Left ventricle myocardium inferior (tissue), 1 donor: ENCODE measurements around the gene MAP1LC3A. TPM values are rescaled to one million over a fixed set of nuclear protein-coding genes. Genes with fewer than 3 reads are reported as not detected.

Experiments used
- DNase-seq: peaks from one replicate; pipeline ENCODE4 v3.0.0-alpha.2; 2020
- H3K27ac ChIP-seq: fragments of 200-600 bp; replicated peaks from 2 replicates; pipeline ENCODE4 v1.8.0; 2021
- H3K27me3 ChIP-seq: fragments of 200-600 bp; 2 replicates; pipeline ENCODE4 v1.8.0; 2021; ENCODE audit warnings: low read depth
- H3K36me3 ChIP-seq: fragments of 200-600 bp; 2 replicates; pipeline ENCODE4 v1.8.0; 2021
- H3K4me1 ChIP-seq: fragments of 200-600 bp; 2 replicates; pipeline ENCODE4 v1.8.0; 2021
- H3K4me3 ChIP-seq: fragments of 200-600 bp; 2 replicates; pipeline ENCODE4 v1.8.0; 2021; ENCODE audit warnings: mild to moderate bottlenecking, moderate library complexity
- H3K9me3 ChIP-seq: fragments of 200-600 bp; replicated peaks from 2 replicates; pipeline ENCODE4 v1.8.0; 2021
- CTCF ChIP-seq: fragments of 200-600 bp; IDR thresholded peaks from 2 replicates; pipeline ENCODE4 v1.8.0; 2021; ENCODE audit warnings: antibody characterized with exemption, mild to moderate bottlenecking, borderline replicate concordance
- intact Hi-C: fragments of 100-400 bp; cut with micrococcal nuclease; formaldehyde crosslinking; loops from one replicate; pipeline ENCODE4 v1.11.0; 2022
- total RNA-seq: library from RNA; stranded (reverse); fragmentation: NEBNext Ultra II Directional; extraction: Animal tissue kit (Norgen Biotek cat#: 25700); gene quantifications from one replicate; pipeline ENCODE4 v1.2.1, GENCODE V29; 2021
- donor health status: DM: no; HTN: yes; CAD: no; lungs with severe emphysema.

MAP1LC3A gene
- total RNA-seq, 1 donor from 2014 or later, result 110 TPM

GRCh38 chr20:34527016-34527415 lies 31.5 kb upstream of the MAP1LC3A start:
- peak overlapping the region; percentile 8 for H3K4me3 ChIP-seq
- peaks cover 96% of the 10 kb centered on the region for H3K4me1 ChIP-seq
- intact Hi-C loops, result no loop called here
- H3K27me3 ChIP-seq, result no peaks in the 10 kb centered on the region
- DNase-seq, result no peak
- peak overlapping the region; percentile 72 for H3K27ac ChIP-seq
- peaks cover 44% of the 10 kb centered on the region for H3K36me3 ChIP-seq
- TF ChIP-seq CTCF, result no peak
- no peaks in the 10 kb centered on the region for H3K9me3 ChIP-seq

GRCh38 chr20:34528921-34529297 lies 29.6 kb upstream of the MAP1LC3A start:
- DNase-seq, result peak; percentile 74

GRCh38 chr20:34529742-34530141 lies 28.8 kb upstream of the MAP1LC3A start:
- H3K27me3 ChIP-seq, result no peaks in the 10 kb centered on the region
- intact Hi-C loops, result no loop called here
- no peak for DNase-seq
- H3K4me3 ChIP-seq, result no peak overlapping the region
- H3K4me1 ChIP-seq, result peaks cover 84% of the 10 kb centered on the region
- H3K9me3 ChIP-seq, result no peaks in the 10 kb centered on the region
- no peak for TF ChIP-seq CTCF
- H3K36me3 ChIP-seq, result peaks cover 70% of the 10 kb centered on the region
- peak overlapping the region; percentile 39 for H3K27ac ChIP-seq

More at GRCh38 chr20:34528921-34529297, 29.6 kb upstream of the MAP1LC3A start:
- Histone ChIP-seq H3K4me1 (peaks cover 92% of the 10 kb centered on the region), H3K4me3 (no peak overlapping the region), H3K27me3 (no peaks in the 10 kb centered on the region), H3K9me3 (no peaks in the 10 kb centered on the region), H3K36me3 (peaks cover 61% of the 10 kb centered on the region), H3K27ac (peak overlapping the region; percentile 39)
- intact Hi-C loops, result no loop called here
- TF ChIP-seq CTCF, result peak; percentile 49

GRCh38 chr20:34530342-34530741 lies 28.2 kb upstream of the MAP1LC3A start:
- no peaks in the 10 kb centered on the region for H3K27me3 ChIP-seq
- peak overlapping the region; percentile 39 for H3K27ac ChIP-seq
- peaks cover 78% of the 10 kb centered on the region for H3K4me1 ChIP-seq
- no peak for TF ChIP-seq CTCF
- H3K36me3 ChIP-seq, result peaks cover 76% of the 10 kb centered on the region
- H3K9me3 ChIP-seq, result no peaks in the 10 kb centered on the region
- intact Hi-C loops, result no loop called here
- DNase-seq, result no peak
- no peak overlapping the region for H3K4me3 ChIP-seq

- H3K4me3 ChIP-seq, result no peak overlapping the region
- no peaks in the 10 kb centered on the region for H3K9me3 ChIP-seq
- no peaks in the 10 kb centered on the region for H3K27me3 ChIP-seq
- no peak overlapping the region for H3K27ac ChIP-seq
- no peak for TF ChIP-seq CTCF
- peaks cover 86% of the 10 kb centered on the region for H3K36me3 ChIP-seq
- DNase-seq, result no peak
- intact Hi-C loops, result no loop called here
- peaks cover 64% of the 10 kb centered on the region for H3K4me1 ChIP-seq
These were observed 26.8 kb upstream of the MAP1LC3A start for GRCh38 chr20:34531608-34532265.
